H9 (cell line): Measurements from ENCODE around the gene ENGASE. TPM values are rescaled to one million over a fixed set of nuclear protein-coding genes. Genes with fewer than 3 reads are reported as not detected.

Experiments
- DNase-seq: peaks from one replicate; pipeline ENCODE4 v3.0.0-alpha.2; 2017
- H2AFZ ChIP-seq: one replicate; pipeline ENCODE4 v1.6.1; 2013; ENCODE audit warnings: mild to moderate bottlenecking, low read length, control low read depth, moderate library complexity
- H2AK5ac ChIP-seq: 2 replicates; pipeline ENCODE4 v1.6.1; 2013; ENCODE audit warnings: low read length, control low read depth, mixed read lengths; ENCODE audit not compliant: insufficient read length
- H2BK120ac ChIP-seq: one replicate; pipeline ENCODE4 v1.6.1; 2013; ENCODE audit warnings: low read depth, mild to moderate bottlenecking, low read length, control low read depth, inconsistent platforms; ENCODE audit not compliant: poor library complexity, severe bottlenecking
- H2BK12ac ChIP-seq: 2 replicates; pipeline ENCODE4 v1.6.1; 2013; ENCODE audit warnings: low read length, control low read depth, mixed read lengths, low read depth; ENCODE audit not compliant: insufficient read length
- H2BK15ac ChIP-seq: 2 replicates; pipeline ENCODE4 v1.6.1; 2013; ENCODE audit warnings: low read depth, low read length, control low read depth
- H2BK20ac ChIP-seq: one replicate; pipeline ENCODE4 v1.6.1; 2013; ENCODE audit warnings: low read depth, mild to moderate bottlenecking, low read length, control low read depth, inconsistent platforms; ENCODE audit not compliant: poor library complexity, severe bottlenecking
- H2BK5ac ChIP-seq: 2 replicates; pipeline ENCODE4 v1.6.1; 2013; ENCODE audit warnings: low read length, control low read depth, mixed read lengths; ENCODE audit not compliant: insufficient read length
- H3K14ac ChIP-seq: 2 replicates; pipeline ENCODE4 v1.6.1; 2013; ENCODE audit warnings: low read length, control low read depth; ENCODE audit not compliant: insufficient read depth
- H3K18ac ChIP-seq: 2 replicates; pipeline ENCODE4 v1.6.1; 2013; ENCODE audit warnings: low read depth, mild to moderate bottlenecking, mixed read lengths, low read length, control low read depth; ENCODE audit not compliant: insufficient read length
- H3K23ac ChIP-seq: 2 replicates; pipeline ENCODE4 v1.6.1; 2013; ENCODE audit warnings: low read length, control low read depth, mixed read lengths, low read depth; ENCODE audit not compliant: insufficient read length
- H3K23me2 ChIP-seq: 2 replicates; pipeline ENCODE4 v1.6.1; 2013; ENCODE audit warnings: low read depth, mild to moderate bottlenecking, mixed read lengths, low read length, control low read depth; ENCODE audit not compliant: insufficient read length, poor library complexity, severe bottlenecking
- H3K27ac ChIP-seq: 2 replicates; pipeline ENCODE4 v1.5.1; 2013; ENCODE audit warnings: low read length, control low read depth, mixed read lengths, low read depth; ENCODE audit not compliant: insufficient read length
- H3K27me3 ChIP-seq: 2 replicates; pipeline ENCODE4 v1.6.1; 2013; ENCODE audit warnings: low read length, control low read depth, inconsistent platforms; ENCODE audit not compliant: insufficient read depth
- H3K4ac ChIP-seq: 2 replicates; pipeline ENCODE4 v1.6.1; 2013; ENCODE audit warnings: low read depth, mild to moderate bottlenecking, control low read depth, inconsistent platforms, low read length, moderate library complexity
- H3K4me1 ChIP-seq: 2 replicates; pipeline ENCODE4 v1.6.1; 2013; ENCODE audit warnings: low read length, control low read depth, inconsistent platforms; ENCODE audit not compliant: insufficient read depth
- H3K4me2 ChIP-seq: 2 replicates; pipeline ENCODE4 v1.6.1; 2013; ENCODE audit warnings: low read length, control low read depth, mixed read lengths; ENCODE audit not compliant: insufficient read length, insufficient read depth
- H3K56ac ChIP-seq: 2 replicates; pipeline ENCODE4 v1.6.1; 2013; ENCODE audit warnings: low read depth, mild to moderate bottlenecking, mixed read lengths, low read length, control low read depth; ENCODE audit not compliant: insufficient read length
- H3K79me1 ChIP-seq: 2 replicates; pipeline ENCODE4 v1.6.1; 2013; ENCODE audit warnings: low read depth, mild to moderate bottlenecking, moderate library complexity, low read length, control low read depth, inconsistent platforms; ENCODE audit not compliant: insufficient read depth, poor library complexity, severe bottlenecking
- H3K79me2 ChIP-seq: 2 replicates; pipeline ENCODE4 v1.6.1; 2013; ENCODE audit warnings: low read length, control low read depth, inconsistent platforms; ENCODE audit not compliant: insufficient read depth
- H3K9ac ChIP-seq: 2 replicates; pipeline ENCODE4 v1.6.1; 2013; ENCODE audit warnings: low read length, control low read depth, mixed read lengths; ENCODE audit not compliant: insufficient read length; ENCODE audit errors: extremely low read depth
- H3K9me3 ChIP-seq: one replicate; pipeline ENCODE4 v1.6.1; 2013; ENCODE audit warnings: low read depth, low read length, inconsistent platforms; ENCODE audit not compliant: control insufficient read depth
- H3T11ph ChIP-seq: one replicate; pipeline ENCODE4 v1.6.1; 2013; ENCODE audit warnings: mild to moderate bottlenecking, low read length, control low read depth, inconsistent platforms
- H4K20me1 ChIP-seq: one replicate; pipeline ENCODE4 v1.6.1; 2013; ENCODE audit not compliant: control insufficient read depth, insufficient read length, insufficient read depth
- H4K5ac ChIP-seq: 2 replicates; pipeline ENCODE4 v1.6.1; 2013; ENCODE audit warnings: low read depth, mild to moderate bottlenecking, mixed read lengths, low read length, control low read depth; ENCODE audit not compliant: insufficient read length
- H4K8ac ChIP-seq: replicated peaks from 2 replicates; pipeline ENCODE4 v1.6.1; 2013; ENCODE audit warnings: low read length, control low read depth, mixed read lengths, low read depth; ENCODE audit not compliant: insufficient read length
- H4K91ac ChIP-seq: 2 replicates; pipeline ENCODE4 v1.6.1; 2013; ENCODE audit warnings: low read depth, mild to moderate bottlenecking, moderate library complexity, mixed read lengths, low read length, control low read depth; ENCODE audit not compliant: insufficient read length
- H3K27ac Mint-ChIP-seq, 3 experiments: 2 replicates in 2 of 3; 3 replicates in 1 of 3; pipeline ENCODE4 v1.8.0; 2020 to 2021; ENCODE audit warnings: mixed read lengths in 3 of 3, mild to moderate bottlenecking in 1 of 3, moderate library complexity in 1 of 3
- H3K27me3 Mint-ChIP-seq: 2 replicates; pipeline ENCODE4 v1.8.0; 2021; ENCODE audit warnings: low read depth, mild to moderate bottlenecking, moderate library complexity, mixed read lengths
- H3K36me3 Mint-ChIP-seq, 3 experiments: 2 replicates in 2 of 3; 3 replicates in 1 of 3; pipeline ENCODE4 v1.8.0; 2020 to 2021; ENCODE audit warnings: low read depth in 3 of 3, mixed read lengths in 3 of 3; ENCODE audit not compliant: insufficient read depth in 1 of 3
- H3K4me1 Mint-ChIP-seq, 2 experiments: 2 replicates each; pipeline ENCODE4 v1.8.0; 2020; ENCODE audit warnings: mixed read lengths in 2 of 2
- H3K4me3 Mint-ChIP-seq, 2 experiments: 2 replicates in 1 of 2; 3 replicates in 1 of 2; pipeline ENCODE4 v1.8.0; 2020 to 2021; ENCODE audit warnings: mild to moderate bottlenecking in 2 of 2, mixed read lengths in 2 of 2, moderate library complexity in 1 of 2
- H3K9me3 Mint-ChIP-seq, 2 experiments: 2 replicates in 1 of 2; 3 replicates in 1 of 2; pipeline ENCODE4 v1.8.0; 2020; ENCODE audit warnings: mild to moderate bottlenecking in 2 of 2, mixed read lengths in 2 of 2, moderate library complexity in 1 of 2
- CTCF ChIP-seq: fragments of 200-600 bp; sonication (generic); conservative IDR thresholded peaks from 3 replicates; pipeline ENCODE4 v1.8.0; 2021; ENCODE audit warnings: antibody characterized with exemption, mild to moderate bottlenecking
- WGBS: extraction: QIAGEN DNeasy Blood & Tissue Kit; methylation state at CpG from one replicate; pipeline ENCODE4 v1.1.7; 2013; ENCODE audit warnings: missing lambda C conversion rate, low lambda C conversion rate, mixed read lengths; ENCODE audit not compliant: insufficient read length; ENCODE audit errors: extremely low coverage; 5-methylcytosine and 5-hydroxymethylcytosine counted together
- total RNA-seq: library from RNA; stranded (reverse); gene quantifications from 2 replicates; pipeline ENCODE4 v1.2.1, GENCODE V29; 2021

Gene ENGASE
- total RNA-seq, 1 experiment from 2014 or later = 20.6 TPM

- H3K36me3 Mint-ChIP-seq = peaks cover 0 to 2% (median 0%) of the 10 kb centered on the region in 3 experiments; a peak in 1 of 7 replicates
- Histone ChIP-seq H3K56ac (no peak overlapping the region), H3K18ac (no peak overlapping the region), H2AFZ (no peak overlapping the region), H4K8ac (no peak overlapping the region), H2BK20ac (no peak overlapping the region), H3K27me3 (no peaks in the 10 kb centered on the region), H4K20me1 (no peaks in the 10 kb centered on the region), H4K91ac (no peak overlapping the region), H3K4me2 (no peak overlapping the region), H3K4ac (no peak overlapping the region), H2BK15ac (no peak overlapping the region), H4K5ac (no peak overlapping the region), H2BK120ac (no peak overlapping the region), H3K79me2 (no peaks in the 10 kb centered on the region), H3K14ac (no peak overlapping the region), H3K9me3 (no peaks in the 10 kb centered on the region), H3K4me1 (no peaks in the 10 kb centered on the region), H3K9ac (no peak overlapping the region), H3K79me1 (no peaks in the 10 kb centered on the region), H2AK5ac (no peak overlapping the region), H3K27ac (no peak overlapping the region), H2BK12ac (no peak overlapping the region), H3K23ac (no peak overlapping the region), H3T11ph (no peak overlapping the region), H2BK5ac (no peak overlapping the region), H3K23me2 (no peaks in the 10 kb centered on the region)
- no peaks in the 10 kb centered on the region for H3K9me3 Mint-ChIP-seq
- H3K4me3 Mint-ChIP-seq = no peak overlapping the region
- H3K4me1 Mint-ChIP-seq = no peaks in the 10 kb centered on the region; a peak in 1 of 4 replicates
- H3K27me3 Mint-ChIP-seq = peaks cover 10% of the 10 kb centered on the region
- TF ChIP-seq CTCF = no peak
- no CpG with 5 or more reads among the region's 8 CpGs for WGBS
- no peak for DNase-seq
- H3K27ac Mint-ChIP-seq = no peak overlapping the region
Measured at GRCh38 chr17:79131701-79132100, 57.1 kb downstream of the ENGASE start.
